SU-DHL-6 (cell line): ENCODE measurements around the gene GAPDH.

Source experiments
- CTCF ChIP-seq: fragments of 200-600 bp; sonication (generic); IDR thresholded peaks from one replicate; pipeline ENCODE4 v1.5.1; 2017; ENCODE audit warnings: antibody characterized with exemption, mild to moderate bottlenecking, low read length, moderate library complexity; ENCODE audit not compliant: insufficient read depth, poor library complexity, severe bottlenecking
- EZH2phosphoT487 ChIP-seq: fragments of 200-600 bp; sonication (generic), shearing (Covaris generic); conservative IDR thresholded peaks from 2 replicates; pipeline ENCODE4 v1.6.1; 2018; ENCODE audit warnings: mild to moderate bottlenecking, antibody characterized with exemption, low read length, moderate library complexity, mixed read lengths

GRCh38 chr12:6532927-6533652 lies 1.2 kb upstream of the GAPDH start:
- TF ChIP-seq CTCF (no peak), EZH2phosphoT487 (no peak)
